NCI-H146 (cell line): ENCODE measurements around the gene EXD2.
"Not testable (repeated sequence)": the region's sequence is repeated elsewhere in the genome, so short reads cannot be mapped to it uniquely, and the experiment has no call there.

ENCODE experiments used
- DNase-seq: peaks from one replicate; lab custom pipeline; 2025; lab: John Stamatoyannopoulos, UW

The EXD2 gene

GRCh38 chr14:69281450-69282169 lies 90.3 kb downstream of the EXD2 start:
- no peak for DNase-seq

GRCh38 chr14:69282448-69282847 lies 91.2 kb downstream of the EXD2 start:
- DNase-seq: no peak

GRCh38 chr14:69284170-69284569 lies 92.9 kb downstream of the EXD2 start:
- DNase-seq: no peak

- DNase-seq: no peak
Measured at GRCh38 chr14:69285661-69286255, 94.5 kb downstream of the EXD2 start.

GRCh38 chr14:69287098-69288010 lies 96.1 kb downstream of the EXD2 start:
- DNase-seq: no peak

GRCh38 chr14:69288011-69288771 lies 96.9 kb downstream of the EXD2 start:
- DNase-seq: no peak

- no peak for DNase-seq
Measured at GRCh38 chr14:69288956-69289705, 97.8 kb downstream of the EXD2 start.

GRCh38 chr14:69289811-69290520 lies 98.7 kb downstream of the EXD2 start:
- no peak for DNase-seq

- DNase-seq: not testable (repeated sequence)
Measured at GRCh38 chr14:69290881-69291280, 99.6 kb downstream of the EXD2 start.

- no peak for DNase-seq
Measured at GRCh38 chr14:69291396-69291795, 100.1 kb downstream of the EXD2 start.

- DNase-seq: no peak
Measured at GRCh38 chr14:69291891-69292561, 100.7 kb downstream of the EXD2 start.
